Measurements from ENCODE around the gene SLC35F1. TPM values are rescaled to one million over a fixed set of nuclear protein-coding genes. Genes with fewer than 3 reads are reported as not detected.

SLC35F1 gene
- total and polyA plus RNA-seq, 9 of the 15 experiments (the other 6 are each of a cell fraction or from before 2014, with no cell fraction given): 0.03 to 0.06 TPM; not detected in 7

DNA sequence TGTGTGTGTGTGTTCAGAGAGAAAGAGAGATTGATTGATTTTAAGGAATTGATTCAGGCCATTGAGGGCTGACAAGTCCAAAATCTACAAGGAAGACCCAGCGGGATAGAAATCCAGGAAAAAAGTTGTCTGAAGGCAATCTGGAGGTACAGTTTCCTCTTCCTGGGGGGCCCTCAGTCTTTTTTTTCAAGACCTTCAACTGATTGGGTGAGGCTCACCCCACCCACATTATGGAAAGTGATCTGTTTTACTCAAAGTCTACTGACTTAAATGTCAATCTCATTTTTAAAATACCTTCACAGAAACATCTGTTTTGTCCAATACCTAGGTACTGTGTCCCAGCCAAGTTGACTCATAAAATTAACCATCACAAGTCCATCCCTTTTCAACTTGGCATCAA is 398.0 kb downstream of the SLC35F1 start:
- Histone ChIP-seq H3K79me2 (ENCODE audit: control insufficient read depth, insufficient read depth, low read length) (no peaks in the 10 kb centered on the region), H3K4me3 (no peak overlapping the region), H2AFZ (ENCODE audit: low read depth, low read length) (no peak overlapping the region), H3K9me3 (replicated peaks; ENCODE audit: control insufficient read depth, insufficient read depth, low read depth, low read length) (no peaks in the 10 kb centered on the region), H3K4me1 (replicated peaks in 1 of 2; ENCODE audit: control insufficient read depth in 2 of 2, insufficient read depth in 2 of 2, low read length in 2 of 2) (no peaks in the 10 kb centered on the region), H4K20me1 (replicated peaks; ENCODE audit: control insufficient read depth, insufficient read depth, low read length) (no peaks in the 10 kb centered on the region), H3K9ac (ENCODE audit: insufficient read depth in 1 of 2, low read depth in 2 of 2, low read length in 2 of 2) (no peak overlapping the region), H3K36me3 (ENCODE audit: control insufficient read depth, insufficient read depth, low read length) (no peaks in the 10 kb centered on the region), H3K27me3 (ENCODE audit: control insufficient read depth in 2 of 2, insufficient read depth in 2 of 2, low read length in 2 of 2) (peaks cover 2 to 3% of the 10 kb centered on the region in 2 experiments; a peak in 1 of 5 replicates), H3K4me2 (ENCODE audit: insufficient read depth, low read length) (no peak overlapping the region), H3K9me1 (ENCODE audit: control insufficient read depth, insufficient read depth, low read length) (no peaks in the 10 kb centered on the region), H3K27ac (ENCODE audit: extremely low read depth, low read depth, low read length) (no peak overlapping the region)
- no TSS peak for BruUV-seq (replicated peaks)
- POLR2A ChIA-PET: no interaction called here
- CTCF ChIA-PET (ENCODE audit: low intra/inter-chr PET ratio): no interaction called here
- ATAC-seq: no peak
- in situ Hi-C loops (cut with MboI): no loop called here
- no peak for DNase-seq (ENCODE audit: extremely low read depth in 1 of 4, low spot score in 3 of 4)
- intact Hi-C loops (cut with micrococcal nuclease): no loop called here
- FAIRE-seq: no peak
- WGBS (ENCODE audit: insufficient coverage, low coverage, missing lambda C conversion rate): 0% methylated on average over 1 of the region's 1 CpG
- no peak for TF ChIP-seq PPARD (CRISPR knock-in tag; IDR thresholded peaks at IDR 0.05)
- TF ChIP-seq, protein P1, sequence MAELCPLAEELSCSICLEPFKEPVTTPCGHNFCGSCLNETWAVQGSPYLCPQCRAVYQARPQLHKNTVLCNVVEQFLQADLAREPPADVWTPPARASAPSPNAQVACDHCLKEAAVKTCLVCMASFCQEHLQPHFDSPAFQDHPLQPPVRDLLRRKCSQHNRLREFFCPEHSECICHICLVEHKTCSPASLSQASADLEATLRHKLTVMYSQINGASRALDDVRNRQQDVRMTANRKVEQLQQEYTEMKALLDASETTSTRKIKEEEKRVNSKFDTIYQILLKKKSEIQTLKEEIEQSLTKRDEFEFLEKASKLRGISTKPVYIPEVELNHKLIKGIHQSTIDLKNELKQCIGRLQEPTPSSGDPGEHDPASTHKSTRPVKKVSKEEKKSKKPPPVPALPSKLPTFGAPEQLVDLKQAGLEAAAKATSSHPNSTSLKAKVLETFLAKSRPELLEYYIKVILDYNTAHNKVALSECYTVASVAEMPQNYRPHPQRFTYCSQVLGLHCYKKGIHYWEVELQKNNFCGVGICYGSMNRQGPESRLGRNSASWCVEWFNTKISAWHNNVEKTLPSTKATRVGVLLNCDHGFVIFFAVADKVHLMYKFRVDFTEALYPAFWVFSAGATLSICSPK (IDR thresholded peaks at IDR 0.05; ENCODE audit: borderline replicate concordance): no peak
- TF ChIP-seq, protein P2, sequence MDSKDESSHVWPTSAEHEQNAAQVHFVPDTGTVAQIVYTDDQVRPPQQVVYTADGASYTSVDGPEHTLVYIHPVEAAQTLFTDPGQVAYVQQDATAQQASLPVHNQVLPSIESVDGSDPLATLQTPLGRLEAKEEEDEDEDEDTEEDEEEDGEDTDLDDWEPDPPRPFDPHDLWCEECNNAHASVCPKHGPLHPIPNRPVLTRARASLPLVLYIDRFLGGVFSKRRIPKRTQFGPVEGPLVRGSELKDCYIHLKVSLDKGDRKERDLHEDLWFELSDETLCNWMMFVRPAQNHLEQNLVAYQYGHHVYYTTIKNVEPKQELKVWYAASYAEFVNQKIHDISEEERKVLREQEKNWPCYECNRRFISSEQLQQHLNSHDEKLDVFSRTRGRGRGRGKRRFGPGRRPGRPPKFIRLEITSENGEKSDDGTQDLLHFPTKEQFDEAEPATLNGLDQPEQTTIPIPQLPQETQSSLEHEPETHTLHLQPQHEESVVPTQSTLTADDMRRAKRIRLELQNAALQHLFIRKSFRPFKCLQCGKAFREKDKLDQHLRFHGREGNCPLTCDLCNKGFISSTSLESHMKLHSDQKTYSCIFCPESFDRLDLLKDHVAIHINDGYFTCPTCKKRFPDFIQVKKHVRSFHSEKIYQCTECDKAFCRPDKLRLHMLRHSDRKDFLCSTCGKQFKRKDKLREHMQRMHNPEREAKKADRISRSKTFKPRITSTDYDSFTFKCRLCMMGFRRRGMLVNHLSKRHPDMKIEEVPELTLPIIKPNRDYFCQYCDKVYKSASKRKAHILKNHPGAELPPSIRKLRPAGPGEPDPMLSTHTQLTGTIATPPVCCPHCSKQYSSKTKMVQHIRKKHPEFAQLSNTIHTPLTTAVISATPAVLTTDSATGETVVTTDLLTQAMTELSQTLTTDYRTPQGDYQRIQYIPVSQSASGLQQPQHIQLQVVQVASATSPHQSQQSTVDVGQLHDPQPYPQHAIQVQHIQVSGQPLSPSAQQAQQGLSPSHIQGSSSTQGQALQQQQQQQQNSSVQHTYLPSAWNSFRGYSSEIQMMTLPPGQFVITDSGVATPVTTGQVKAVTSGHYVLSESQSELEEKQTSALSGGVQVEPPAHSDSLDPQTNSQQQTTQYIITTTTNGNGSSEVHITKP (IDR thresholded peaks at IDR 0.05; ENCODE audit: partially characterized antibody): no peak
- TF ChIP-seq, protein P3, sequence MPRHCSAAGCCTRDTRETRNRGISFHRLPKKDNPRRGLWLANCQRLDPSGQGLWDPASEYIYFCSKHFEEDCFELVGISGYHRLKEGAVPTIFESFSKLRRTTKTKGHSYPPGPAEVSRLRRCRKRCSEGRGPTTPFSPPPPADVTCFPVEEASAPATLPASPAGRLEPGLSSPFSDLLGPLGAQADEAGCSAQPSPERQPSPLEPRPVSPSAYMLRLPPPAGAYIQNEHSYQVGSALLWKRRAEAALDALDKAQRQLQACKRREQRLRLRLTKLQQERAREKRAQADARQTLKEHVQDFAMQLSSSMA (CRISPR knock-in tag; IDR thresholded peaks at IDR 0.05): no peak
- no peak for TF ChIP-seq ATF7 (IDR thresholded peaks at IDR 0.05)
- peak; percentile 94 for TF ChIP-seq ZNF134 (CRISPR knock-in tag; conservative IDR thresholded peaks at IDR 0.05)
- TF ChIP-seq KLF13 (tag; IDR thresholded peaks at IDR 0.05; ENCODE audit: borderline replicate concordance, low read depth): no peak
- no peak for TF ChIP-seq ELF2 (CRISPR knock-in tag; IDR thresholded peaks at IDR 0.05)
- no peak for TF ChIP-seq HSF4 (CRISPR knock-in tag; IDR thresholded peaks at IDR 0.05; ENCODE audit: borderline replicate concordance)
- no peak for TF ChIP-seq NR1H2 (CRISPR knock-in tag; IDR thresholded peaks at IDR 0.05)
- TF ChIP-seq ARID3B (CRISPR knock-in tag; IDR thresholded peaks at IDR 0.05; ENCODE audit: borderline replicate concordance): no peak
- peak; percentile 45 for TF ChIP-seq RBM25 (IDR thresholded peaks at IDR 0.05; ENCODE audit: low read depth, low read length, severe bottlenecking)
- no peak for TF ChIP-seq ID3 (CRISPR knock-in tag; IDR thresholded peaks at IDR 0.05)
- TF ChIP-seq ID3 (tag; IDR thresholded peaks at IDR 0.05): no peak
